ENCODE results near the gene NAALADL2.
"Not testable (repeated sequence)": the region's sequence is repeated elsewhere in the genome, so short reads cannot be mapped to it uniquely, and the experiment has no call there.

The NAALADL2 gene

DNA sequence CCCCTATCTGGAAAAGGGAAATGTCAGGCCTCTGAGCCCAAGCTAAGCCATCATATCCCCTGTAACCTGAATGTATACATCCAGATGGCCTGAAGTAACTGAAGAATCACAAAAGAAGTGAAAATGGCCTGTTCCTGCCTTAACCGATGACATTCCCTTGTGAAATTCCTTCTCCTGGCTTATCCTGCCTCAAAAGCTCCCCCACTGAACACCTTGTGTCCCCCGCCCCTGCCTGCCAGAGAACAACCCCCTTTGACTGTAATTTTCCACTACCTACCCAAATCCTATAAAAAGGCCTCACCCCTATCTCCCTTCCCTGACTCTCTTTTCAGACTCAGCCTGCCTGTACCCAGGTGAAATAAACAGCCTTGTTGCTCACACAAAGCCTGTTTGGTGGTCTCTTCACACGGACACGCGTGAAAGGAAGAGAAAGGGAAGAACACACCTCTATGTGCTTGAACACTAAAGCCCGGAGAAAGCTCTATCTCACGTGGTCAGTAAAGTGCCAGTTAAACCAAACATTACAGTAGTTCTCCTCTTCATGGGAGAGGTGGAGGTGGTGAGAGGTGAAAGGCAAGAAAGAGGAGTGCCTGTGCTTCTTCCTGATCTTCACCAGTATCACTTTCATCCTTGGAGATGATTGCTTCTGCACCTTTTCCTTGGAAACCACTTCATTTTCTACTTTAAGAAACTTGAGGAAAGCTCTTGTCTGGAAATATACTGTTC lies 963.8 kb downstream of the NAALADL2 start:
- DNase-seq, result not testable (repeated sequence)

DNA sequence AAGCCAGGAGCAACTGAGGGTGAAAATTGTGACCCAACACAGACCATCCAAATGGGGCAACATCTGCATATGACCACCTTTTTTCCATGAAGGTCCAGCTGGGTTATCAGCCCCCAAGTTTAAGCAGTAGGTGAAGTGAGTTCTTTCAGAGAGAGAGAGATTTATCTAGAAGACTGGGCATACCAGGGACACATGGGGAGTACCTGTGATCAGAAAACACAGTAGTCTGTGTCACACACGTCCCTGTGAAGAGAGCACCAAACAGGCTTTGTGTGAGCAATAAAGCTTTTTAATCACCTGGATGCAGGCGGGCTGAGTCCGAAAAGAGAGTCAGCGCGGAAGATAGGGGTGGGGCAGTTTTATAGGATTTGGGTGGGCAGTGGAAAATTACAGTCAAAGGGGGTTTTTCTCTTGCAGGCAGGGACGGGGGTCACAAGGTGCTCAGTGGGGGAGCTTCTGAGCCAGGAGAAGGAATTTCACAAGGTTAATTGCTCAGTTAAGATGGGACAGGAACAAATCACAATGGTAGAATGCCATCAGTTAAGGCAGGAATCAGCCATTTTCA lies 966.0 kb downstream of the NAALADL2 start:
- DNase-seq, result not testable (repeated sequence)

DNA sequence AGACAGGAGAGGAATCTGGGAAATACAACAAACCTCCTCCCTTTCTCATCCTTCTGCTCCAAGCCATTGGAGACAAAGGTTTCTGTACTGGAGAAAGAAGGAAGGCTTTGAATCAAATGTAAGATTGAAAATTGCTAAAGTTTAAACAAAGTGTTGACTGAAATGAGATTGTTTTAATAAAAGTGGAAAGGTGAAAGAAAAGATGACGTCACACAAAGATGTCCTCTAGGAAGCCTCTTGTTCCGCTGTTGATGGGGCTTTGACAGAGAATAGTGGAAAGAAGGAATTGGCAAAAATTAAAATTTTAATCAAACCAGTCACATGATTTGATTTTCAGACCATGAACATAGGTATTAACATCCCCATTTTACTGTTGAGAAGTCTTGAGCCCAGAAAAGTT lies 967.6 kb downstream of the NAALADL2 start:
- no peak for DNase-seq

DNA sequence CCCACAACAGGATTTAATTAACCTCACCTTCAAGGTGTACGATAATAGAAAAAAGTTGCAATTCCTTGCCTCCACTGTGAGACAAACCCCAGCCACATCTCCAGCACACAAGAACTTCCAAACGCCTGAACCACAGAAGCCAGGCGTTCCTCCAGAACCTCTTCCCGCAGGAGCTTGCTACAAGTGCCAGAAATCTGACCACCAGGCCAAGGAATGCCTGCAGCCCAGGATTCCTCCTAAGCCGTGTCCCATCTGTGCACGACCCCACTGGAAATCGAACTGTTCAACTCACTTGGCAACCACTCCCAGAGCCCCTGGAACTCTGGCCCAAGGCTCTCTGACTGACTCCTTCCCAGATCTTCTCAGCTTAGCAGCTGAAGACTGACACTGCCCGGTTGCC lies 970.7 kb downstream of the NAALADL2 start:
- DNase-seq, result not testable (repeated sequence)

DNA sequence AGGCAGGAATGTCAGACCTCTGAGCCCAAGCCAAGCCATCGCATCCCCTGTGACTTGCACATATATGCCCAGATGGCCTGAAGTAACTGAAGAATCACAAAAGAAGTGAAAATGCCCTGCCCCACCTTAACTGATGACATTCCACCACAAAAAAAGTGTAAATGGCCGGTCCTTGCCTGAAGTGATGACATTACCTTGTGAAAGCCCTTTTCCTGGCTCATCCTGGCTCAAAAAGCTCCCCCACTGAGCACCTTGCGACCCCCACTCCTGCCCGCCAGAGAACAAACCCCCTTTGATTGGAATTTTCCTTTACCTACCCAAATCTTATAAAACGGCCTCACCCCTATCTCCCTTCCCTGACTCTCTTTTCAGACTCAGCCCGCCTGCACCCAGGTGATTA lies 976.6 kb downstream of the NAALADL2 start:
- DNase-seq, result not testable (repeated sequence)

DNA sequence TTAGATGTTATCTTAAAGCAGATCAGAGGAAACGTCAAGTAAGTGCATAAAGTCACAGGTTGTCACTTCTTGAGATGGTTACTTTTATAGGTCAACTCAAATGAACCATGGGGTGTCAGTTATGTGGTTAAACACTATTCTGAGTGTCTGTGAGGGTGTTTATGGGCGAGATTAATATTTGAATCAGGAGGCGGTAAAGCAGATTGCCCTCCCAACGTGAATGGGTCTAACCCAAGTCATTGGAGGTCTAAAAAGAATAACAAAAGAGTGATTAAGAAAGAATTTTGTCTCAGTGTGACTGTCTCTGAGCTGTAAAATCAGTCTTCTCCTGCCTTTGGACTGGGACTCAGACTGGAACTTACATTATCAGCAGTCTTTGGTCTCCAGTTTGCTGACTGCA lies 977.5 kb downstream of the NAALADL2 start:
- DNase-seq, result no peak

DNA sequence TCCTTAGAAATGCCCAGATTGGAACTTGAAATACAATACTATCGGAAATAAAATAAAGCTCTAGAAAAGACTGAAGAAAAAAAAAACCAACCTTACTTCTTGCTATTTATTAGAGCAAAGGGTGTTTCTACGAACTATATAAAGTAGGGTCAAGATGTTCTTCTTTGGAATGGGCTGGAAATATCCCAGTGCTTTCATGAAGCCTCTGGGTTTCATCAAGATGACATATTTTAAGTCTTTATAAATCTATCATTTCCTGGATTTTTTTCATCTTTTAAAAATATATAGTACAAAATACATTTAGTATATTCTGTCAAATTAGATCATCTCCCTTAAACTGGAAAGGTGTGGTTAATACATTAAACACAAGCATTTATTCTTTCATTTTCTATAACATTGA lies 978.8 kb downstream of the NAALADL2 start:
- no peak for DNase-seq

DNA sequence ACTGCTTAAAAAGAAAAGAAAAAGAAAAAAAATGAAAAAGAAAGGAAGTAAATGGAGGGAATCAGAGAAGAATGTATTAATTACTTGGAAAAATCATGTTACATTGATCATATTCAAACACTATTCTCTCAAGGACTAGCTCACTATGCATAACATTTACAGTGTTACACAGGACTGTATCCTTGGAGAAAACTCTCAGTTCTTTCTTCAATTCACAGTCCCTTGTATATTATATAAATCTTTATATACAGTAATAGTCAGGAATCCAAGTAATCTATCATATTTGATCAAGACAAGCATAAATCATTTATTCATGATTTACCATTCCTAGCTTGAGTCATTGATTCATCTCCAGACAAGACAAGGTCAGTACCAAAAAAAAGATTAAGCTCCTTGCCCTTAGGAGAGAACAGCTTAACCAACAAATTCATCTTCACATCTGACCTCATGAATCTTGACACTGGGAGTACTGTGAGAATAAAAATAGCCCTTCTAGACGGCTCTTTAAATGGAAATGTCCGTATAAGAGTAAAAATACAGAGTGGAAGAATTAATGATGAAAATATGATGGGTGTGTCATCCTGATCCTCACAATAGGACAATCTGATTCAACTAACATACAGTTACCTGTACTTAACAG lies 980.4 kb downstream of the NAALADL2 start:
- no peak for DNase-seq

DNA sequence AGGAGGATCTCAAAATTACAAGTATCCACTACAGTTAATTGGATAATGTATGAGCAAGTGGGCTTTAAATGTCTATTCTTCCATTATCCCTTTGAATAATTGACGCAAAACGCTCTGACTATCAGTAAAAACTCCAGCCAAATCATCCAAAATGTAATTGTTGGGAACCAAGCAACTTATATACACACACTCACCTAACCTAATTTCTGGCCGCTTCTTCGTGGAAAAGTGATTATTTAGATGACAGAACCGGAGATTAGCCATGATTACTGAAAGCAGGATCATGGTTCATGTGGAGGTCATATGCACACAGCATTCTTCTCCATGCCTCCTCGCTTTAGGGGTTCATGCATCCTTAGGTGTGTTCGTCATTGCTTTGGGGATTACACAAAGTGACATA lies 992.4 kb downstream of the NAALADL2 start:
- DNase-seq, result no peak

DNA sequence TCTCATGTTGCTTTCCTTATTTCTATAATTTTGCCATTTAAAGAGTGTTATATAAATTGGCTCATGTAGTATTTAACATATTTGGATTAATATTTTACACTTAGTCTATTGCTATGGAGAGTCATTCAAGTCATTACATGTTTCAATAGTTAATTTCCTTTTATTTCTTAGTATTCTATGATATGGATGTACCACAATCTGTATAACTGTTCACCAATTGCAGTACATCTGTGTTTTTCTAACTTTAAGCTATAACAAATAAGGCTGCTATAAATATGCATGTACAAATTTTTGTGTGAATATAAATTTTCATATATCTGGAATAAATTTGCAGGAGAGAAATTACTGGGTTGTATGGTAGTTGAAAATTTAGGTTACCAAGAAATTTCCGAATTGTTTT lies 993.4 kb downstream of the NAALADL2 start:
- no peak for DNase-seq

DNA sequence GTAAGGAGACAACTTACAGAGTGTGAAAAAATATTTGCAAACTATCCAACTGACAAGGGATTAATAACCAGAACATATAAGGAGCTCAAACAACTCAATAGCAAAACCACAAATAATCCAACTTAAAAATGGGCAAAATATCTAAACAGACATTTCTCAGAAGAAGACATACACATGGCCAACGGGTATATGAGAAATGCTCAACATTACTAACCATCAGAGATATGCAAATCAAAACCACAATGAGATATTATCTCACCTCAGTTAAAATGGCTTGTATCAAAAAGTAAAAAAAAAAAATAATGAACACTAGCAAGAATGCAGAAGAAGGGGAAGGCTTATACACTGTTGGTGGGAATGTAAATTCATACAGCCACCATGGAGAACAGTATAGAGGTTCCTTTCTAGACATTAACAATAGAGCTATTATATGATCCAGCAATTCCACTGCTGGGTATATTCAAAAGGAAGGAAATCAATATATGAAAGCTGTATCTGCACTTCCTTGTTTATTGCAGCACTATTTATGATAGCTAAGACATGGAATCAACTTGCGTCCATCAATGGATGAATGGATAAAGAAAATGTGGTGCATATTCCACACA lies 998.6 kb downstream of the NAALADL2 start:
- no peak for DNase-seq

Measured in kidney glomerular epithelial cell (primary cell).